HFF-Myc (cell line): Measurements from ENCODE around the gene AFF1.

Experiments
- DNase-seq: peaks from one replicate; pipeline ENCODE4 v3.0.0-alpha.2; 2011; ENCODE audit warnings: low read depth; ENCODE audit errors: extremely low read depth
- H3K4me3 ChIP-seq: replicated peaks from 2 replicates; pipeline ENCODE4 v1.5.1; 2011; ENCODE audit warnings: low read depth, mild to moderate bottlenecking, control low read depth, low read length
- CTCF ChIP-seq: IDR thresholded peaks from 2 replicates; pipeline ENCODE4 v1.5.1; 2012; ENCODE audit warnings: mild to moderate bottlenecking, low read depth, low read length, control low read depth; ENCODE audit errors: missing control alignments

Gene AFF1

GRCh38 chr4:87074121-87074488 lies 139.3 kb downstream of the AFF1 start:
- no peak overlapping the region for H3K4me3 ChIP-seq
- TF ChIP-seq CTCF, result no peak
- no peak for DNase-seq

DNA sequence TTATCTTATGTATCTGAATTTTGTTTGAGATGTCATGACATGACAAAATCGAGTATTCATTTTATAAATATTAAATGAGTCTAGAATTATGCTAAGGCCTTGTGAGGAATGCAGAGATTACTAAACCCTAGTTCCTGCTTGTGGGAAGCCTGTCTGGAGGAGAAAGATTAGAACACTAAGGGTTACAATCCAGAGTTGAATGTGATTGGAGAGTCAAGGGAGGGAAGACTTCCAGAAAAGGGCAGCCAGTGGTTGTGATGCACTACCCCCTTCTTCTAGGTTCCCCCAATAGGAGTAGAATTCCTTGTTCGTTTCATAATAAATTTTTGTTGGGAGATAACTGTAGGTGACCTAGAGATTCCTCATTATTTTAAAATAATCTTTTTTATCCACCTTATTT lies 141.1 kb downstream of the AFF1 start:
- H3K4me3 ChIP-seq, result no peak overlapping the region
- no peak for TF ChIP-seq CTCF
- DNase-seq, result no peak

- H3K4me3 ChIP-seq, result no peak overlapping the region
- TF ChIP-seq CTCF, result no peak
- no peak for DNase-seq
These were observed 142.0 kb downstream of the AFF1 start for GRCh38 chr4:87076690-87077358.

DNA sequence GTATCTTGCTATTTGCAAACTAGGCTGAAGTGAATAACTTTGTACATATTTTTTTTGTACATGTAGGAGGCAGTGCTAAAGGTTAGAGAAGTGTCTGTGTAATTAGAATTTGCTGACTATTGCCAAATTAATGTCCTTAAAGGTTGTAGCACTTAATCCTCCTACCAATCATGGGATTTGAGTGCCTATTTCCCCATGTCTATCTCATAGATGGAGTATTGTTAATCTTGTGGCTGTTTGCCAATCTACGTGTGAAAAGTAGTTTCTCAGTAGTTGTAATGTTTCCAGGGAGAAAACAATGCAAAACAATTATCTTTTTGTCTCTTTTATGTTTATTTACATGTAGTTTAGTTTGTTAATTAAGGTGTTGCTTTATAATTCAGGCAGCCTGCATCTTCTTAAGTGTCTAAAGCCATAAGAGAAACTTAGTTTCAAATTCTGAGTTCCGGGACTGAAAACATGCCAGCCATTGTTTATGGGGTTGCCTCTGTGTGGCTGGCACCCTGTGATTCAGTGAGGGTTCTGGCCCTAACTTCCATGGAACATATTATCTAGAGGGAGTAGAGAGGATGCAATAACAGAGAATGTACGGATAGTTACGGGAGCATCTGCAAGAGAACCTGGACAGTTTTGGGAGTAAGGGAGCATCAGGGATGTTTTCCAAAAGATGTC lies 143.2 kb downstream of the AFF1 start:
- DNase-seq, result no peak
- TF ChIP-seq CTCF, result no peak
- H3K4me3 ChIP-seq, result no peak overlapping the region

DNA sequence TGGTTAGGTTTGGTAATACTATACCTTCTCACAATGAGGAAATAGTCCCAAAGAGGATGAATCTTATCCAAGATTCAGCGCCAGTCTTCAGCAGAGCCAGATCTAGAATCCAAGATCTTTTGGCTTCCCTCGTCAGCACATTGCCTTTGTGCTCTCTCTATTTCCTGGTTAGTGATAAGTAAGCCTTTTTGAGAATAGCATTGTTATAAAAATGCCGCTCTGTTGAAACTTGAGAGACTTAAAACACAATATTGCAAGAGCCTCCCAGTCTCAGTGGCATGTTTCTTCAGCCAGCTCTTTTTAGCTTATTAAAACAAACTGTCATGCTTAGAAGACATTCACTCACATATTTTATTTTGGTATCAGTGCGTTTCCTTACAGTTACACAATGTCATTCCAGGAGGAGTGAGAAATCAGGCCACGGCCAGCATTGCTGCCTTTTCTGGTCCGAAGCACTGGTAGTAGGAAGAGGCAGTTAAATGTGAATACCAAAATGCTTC lies 144.2 kb downstream of the AFF1 start:
- H3K4me3 ChIP-seq, result no peak overlapping the region
- no peak for TF ChIP-seq CTCF
- DNase-seq, result no peak

DNA sequence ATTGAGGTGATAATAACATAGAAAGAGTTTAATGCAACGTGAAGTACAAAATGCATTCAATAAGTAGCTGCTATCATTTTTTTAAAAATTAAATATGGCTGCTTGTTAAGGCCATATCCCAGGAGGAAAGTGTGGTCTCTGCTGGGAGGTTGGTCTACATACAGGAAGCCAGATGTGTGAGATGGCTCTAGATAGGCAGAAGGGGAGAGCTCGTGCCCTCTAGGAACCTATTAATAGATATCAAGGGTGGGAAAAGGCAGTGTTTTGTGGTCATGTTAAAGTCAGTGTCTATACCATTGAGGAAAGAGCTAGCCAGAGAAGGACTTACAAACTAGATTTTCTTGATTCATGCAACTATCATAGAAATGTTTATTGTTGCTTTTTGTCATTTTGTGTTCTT lies 145.2 kb downstream of the AFF1 start:
- no peak overlapping the region for H3K4me3 ChIP-seq

More for the DNA sequence above, 145.2 kb downstream of the AFF1 start:
- no peak for TF ChIP-seq CTCF
- DNase-seq, result no peak
